ENCODE measurements around the gene FAM50A. TPM values are rescaled to one million over a fixed set of nuclear protein-coding genes. Genes with fewer than 3 reads are reported as not detected.

Gene FAM50A
- total RNA-seq, 1 experiment from 2014 or later: 57.4 TPM

- no peak for DNase-seq
- H3K18ac ChIP-seq (ENCODE audit: insufficient read length, low read depth, low read length): no peak overlapping the region
- H3K27ac Mint-ChIP-seq: no peak overlapping the region
- no peaks in the 10 kb centered on the region for H3K4me1 ChIP-seq (ENCODE audit: insufficient read depth, low read length)
- TF ChIP-seq CTCF (conservative IDR thresholded peaks at IDR 0.05): no peak
- peaks cover 8 to 19% of the 10 kb centered on the region in 2 experiments for H3K4me1 Mint-ChIP-seq
- no peak overlapping the region for H3K23ac ChIP-seq (ENCODE audit: insufficient read length, low read depth, low read length)
- H3K23me2 ChIP-seq (ENCODE audit: insufficient read length, low read depth, low read length, poor library complexity, severe bottlenecking): peaks cover 7% of the 10 kb centered on the region
- H3T11ph ChIP-seq (ENCODE audit: low read length): no peak overlapping the region
- no peak overlapping the region for H2BK5ac ChIP-seq (ENCODE audit: insufficient read length, low read length)
- no peak overlapping the region for H2AFZ ChIP-seq (ENCODE audit: low read length)
- no peak overlapping the region for H4K8ac ChIP-seq (replicated peaks; ENCODE audit: insufficient read length, low read depth, low read length)
- H2AK5ac ChIP-seq (ENCODE audit: insufficient read length, low read length): no peak overlapping the region
- no peaks in the 10 kb centered on the region for H3K27me3 Mint-ChIP-seq (ENCODE audit: low read depth)
- H3K4me3 Mint-ChIP-seq: no peak overlapping the region
- H3K9me3 ChIP-seq (ENCODE audit: control insufficient read depth, low read depth, low read length): peaks cover 32% of the 10 kb centered on the region
- H3K36me3 Mint-ChIP-seq (ENCODE audit: insufficient read depth in 1 of 3, low read depth in 3 of 3): peaks cover 21 to 56% (median 52%) of the 10 kb centered on the region in 3 experiments
- WGBS (ENCODE audit: extremely low coverage, insufficient read length, low lambda C conversion rate): no CpG with 5 or more reads among the region's 7 CpGs
- no peak overlapping the region for H2BK120ac ChIP-seq (ENCODE audit: low read depth, low read length, poor library complexity, severe bottlenecking)
- H3K4me2 ChIP-seq (ENCODE audit: insufficient read depth, insufficient read length, low read length): no peak overlapping the region
- no peaks in the 10 kb centered on the region for H4K20me1 ChIP-seq (ENCODE audit: control insufficient read depth, insufficient read depth, insufficient read length)
- no peak overlapping the region for H2BK12ac ChIP-seq (ENCODE audit: insufficient read length, low read depth, low read length)
- peaks cover 70 to 86% of the 10 kb centered on the region in 2 experiments for H3K9me3 Mint-ChIP-seq
- H3K79me2 ChIP-seq (ENCODE audit: insufficient read depth, low read length): peaks cover 2% of the 10 kb centered on the region; the same call in 1 of the 2 replicates
- H2BK15ac ChIP-seq (ENCODE audit: low read depth, low read length): no peak overlapping the region
- no peak overlapping the region for H3K27ac ChIP-seq (ENCODE audit: insufficient read length, low read depth, low read length)
- H3K4ac ChIP-seq (ENCODE audit: low read depth, low read length): no peak overlapping the region
- no peak overlapping the region for H3K14ac ChIP-seq (ENCODE audit: insufficient read depth, low read length)
- no peak overlapping the region for H4K5ac ChIP-seq (ENCODE audit: insufficient read length, low read depth, low read length)
- H4K91ac ChIP-seq (ENCODE audit: insufficient read length, low read depth, low read length): no peak overlapping the region
- no peak overlapping the region for H3K9ac ChIP-seq (ENCODE audit: extremely low read depth, insufficient read length, low read length)
- H3K79me1 ChIP-seq (ENCODE audit: insufficient read depth, low read depth, low read length, poor library complexity, severe bottlenecking): no peaks in the 10 kb centered on the region
- no peak overlapping the region for H3K56ac ChIP-seq (ENCODE audit: insufficient read length, low read depth, low read length)
- no peak overlapping the region for H2BK20ac ChIP-seq (ENCODE audit: low read depth, low read length, poor library complexity, severe bottlenecking)
- no peaks in the 10 kb centered on the region for H3K27me3 ChIP-seq (ENCODE audit: insufficient read depth, low read length)
Observed at GRCh38 chrX:154434394-154435168, 9.4 kb upstream of the FAM50A start.
